GDM1 (cell line): ENCODE data around the gene MTO1.
"Not testable (repeated sequence)": the region's sequence is repeated elsewhere in the genome, so short reads cannot be mapped to it uniquely, and the experiment has no call there.

Source experiments
- DNase-seq: peaks from one replicate; lab custom pipeline; 2025; lab: John Stamatoyannopoulos, UW

Gene MTO1

DNA sequence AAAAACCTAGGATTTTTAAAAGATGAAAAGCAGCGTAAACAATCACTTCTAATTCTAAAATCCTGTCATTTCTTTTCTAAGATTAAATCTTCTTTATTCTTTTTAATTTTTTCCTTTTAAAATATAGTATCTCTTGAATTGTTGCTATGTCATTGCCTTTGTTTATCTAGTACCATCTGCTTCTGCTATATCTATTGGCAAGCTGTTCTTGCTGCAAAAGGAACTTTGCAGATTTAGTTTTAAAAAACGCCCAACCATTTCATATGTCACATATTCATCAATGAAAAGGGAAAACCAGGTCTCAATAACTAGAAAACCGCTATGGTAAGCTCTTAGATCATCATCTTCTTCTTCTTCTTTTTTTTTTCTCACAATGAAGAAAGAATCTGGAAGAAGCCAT, 70.8 kb downstream of the MTO1 start:
- DNase-seq = no peak

DNA sequence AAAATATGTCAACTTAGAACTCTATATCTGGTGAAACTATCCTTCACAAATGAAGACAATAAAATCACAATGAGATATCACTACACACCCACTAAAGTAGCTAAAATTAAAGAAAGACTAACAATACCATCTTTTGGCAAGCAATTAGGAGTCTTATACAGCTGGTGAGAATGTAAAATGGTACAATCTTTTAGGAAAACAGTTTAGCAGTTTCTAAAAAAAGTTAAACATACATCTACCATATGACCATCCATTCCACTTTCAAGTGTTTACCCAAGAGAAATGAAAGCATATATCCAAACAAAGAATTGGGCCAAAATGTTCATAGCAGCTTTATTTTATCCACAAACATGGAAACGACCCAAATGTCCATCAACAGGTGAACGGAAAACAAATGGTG, 73.1 kb downstream of the MTO1 start:
- DNase-seq = no peak

DNA sequence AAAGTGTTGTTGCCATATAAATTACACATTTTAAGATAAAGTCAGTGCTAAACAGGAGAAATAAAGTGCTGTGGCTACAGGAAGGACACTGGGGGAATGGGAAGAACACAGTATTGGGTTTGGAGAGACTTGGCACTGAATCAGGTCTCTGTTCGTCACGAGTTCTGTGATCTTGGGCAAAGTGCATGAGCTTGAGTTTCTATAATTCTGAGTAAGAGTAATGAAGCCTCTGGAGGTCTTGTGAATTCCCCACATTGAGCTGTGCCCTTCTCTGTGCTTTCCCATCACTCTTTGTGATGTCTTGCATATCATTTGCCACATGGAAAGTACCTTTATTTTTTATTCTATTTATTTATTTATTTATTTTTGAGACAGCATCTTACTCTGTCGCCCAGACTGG, 76.1 kb downstream of the MTO1 start:
- DNase-seq = no peak

DNA sequence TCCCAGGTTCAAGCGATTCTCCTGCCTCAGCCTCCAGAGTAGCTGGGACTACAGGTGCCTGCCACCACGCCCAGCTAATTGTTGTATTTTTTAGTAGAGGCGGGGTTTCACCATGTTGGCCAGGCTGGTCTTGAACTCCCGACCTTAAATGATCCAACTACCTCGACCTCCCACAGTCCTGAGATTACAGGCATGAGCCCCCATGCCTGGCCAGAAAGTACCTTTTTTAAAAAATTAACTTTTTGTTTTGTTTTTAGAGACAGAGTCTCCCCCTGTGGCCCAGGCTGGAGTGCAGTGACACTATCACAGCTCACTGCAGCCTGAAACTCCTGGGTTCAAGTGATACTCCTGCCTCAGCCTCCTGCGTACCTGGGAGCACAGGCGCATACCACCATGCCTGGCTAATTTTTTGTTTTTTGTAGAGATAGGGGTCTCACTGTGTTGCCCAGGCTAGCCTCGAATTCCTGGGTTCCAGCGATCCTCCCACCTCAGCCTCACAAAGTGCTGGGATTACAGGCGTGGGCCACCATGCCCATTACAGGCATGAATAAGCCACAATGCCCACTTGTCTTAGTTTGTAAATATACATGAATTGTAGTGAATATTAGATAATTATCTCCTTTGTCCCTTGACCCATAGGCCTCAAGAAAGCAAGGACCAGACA, 76.7 kb downstream of the MTO1 start:
- DNase-seq = no peak

DNA sequence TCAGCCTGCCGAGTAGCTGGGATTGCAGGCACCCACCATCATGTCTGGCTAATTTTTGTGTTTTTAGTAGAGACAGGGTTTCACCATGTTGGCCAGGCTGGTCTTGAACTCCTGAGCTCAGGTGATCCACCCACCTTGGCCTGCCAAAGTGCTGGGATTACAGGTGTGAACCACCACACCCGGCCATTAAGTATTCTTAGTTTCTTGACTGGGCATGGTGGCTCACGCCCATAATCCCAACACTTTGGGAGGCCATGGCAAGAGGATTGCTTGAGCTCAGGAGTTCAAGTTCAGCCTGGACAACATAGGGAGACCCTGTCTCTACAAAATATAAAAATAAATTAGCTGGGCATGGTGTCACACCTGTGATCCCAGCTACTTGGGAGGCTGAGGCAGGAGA, 80.9 kb downstream of the MTO1 start:
- DNase-seq = not testable (repeated sequence)

DNA sequence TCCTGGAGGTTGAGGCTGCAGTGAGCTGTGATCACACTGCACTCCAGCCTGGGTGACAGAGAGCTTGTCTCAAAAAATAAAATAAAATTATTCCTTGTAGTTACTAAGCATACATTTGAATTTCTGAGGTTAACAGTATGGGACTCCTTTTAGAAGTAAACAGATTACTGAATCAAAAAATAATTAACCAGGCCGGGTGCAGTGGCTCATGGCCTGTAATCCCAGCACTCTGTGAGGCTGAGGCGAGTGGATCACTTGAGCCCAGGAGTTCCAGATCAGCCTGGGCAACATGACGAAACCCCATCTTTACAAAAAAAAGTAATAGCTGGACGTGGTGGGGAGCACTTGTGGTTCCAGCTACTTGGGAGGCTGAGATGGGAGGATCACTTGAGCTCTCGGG, 81.4 kb downstream of the MTO1 start:
- DNase-seq = no peak

DNA sequence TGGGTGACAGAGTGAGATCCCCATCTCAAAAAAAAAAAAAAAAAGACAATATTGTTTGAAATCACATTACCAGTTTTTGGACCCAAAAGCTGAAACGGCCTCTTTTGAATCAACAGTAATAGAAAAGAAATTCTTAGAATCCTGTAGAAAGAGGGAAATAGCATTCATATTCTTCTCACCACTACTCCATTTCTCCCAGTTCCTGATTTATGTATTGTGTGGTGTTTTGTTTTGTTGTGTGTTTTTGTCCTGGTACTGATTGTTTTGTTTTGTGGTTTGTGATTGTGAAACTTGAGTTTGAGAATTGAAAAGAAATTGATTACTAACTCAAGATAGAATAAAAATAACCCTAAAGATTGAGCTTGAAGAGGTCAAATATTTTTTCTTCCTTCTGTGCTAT, 85.5 kb downstream of the MTO1 start:
- no peak for DNase-seq

DNA sequence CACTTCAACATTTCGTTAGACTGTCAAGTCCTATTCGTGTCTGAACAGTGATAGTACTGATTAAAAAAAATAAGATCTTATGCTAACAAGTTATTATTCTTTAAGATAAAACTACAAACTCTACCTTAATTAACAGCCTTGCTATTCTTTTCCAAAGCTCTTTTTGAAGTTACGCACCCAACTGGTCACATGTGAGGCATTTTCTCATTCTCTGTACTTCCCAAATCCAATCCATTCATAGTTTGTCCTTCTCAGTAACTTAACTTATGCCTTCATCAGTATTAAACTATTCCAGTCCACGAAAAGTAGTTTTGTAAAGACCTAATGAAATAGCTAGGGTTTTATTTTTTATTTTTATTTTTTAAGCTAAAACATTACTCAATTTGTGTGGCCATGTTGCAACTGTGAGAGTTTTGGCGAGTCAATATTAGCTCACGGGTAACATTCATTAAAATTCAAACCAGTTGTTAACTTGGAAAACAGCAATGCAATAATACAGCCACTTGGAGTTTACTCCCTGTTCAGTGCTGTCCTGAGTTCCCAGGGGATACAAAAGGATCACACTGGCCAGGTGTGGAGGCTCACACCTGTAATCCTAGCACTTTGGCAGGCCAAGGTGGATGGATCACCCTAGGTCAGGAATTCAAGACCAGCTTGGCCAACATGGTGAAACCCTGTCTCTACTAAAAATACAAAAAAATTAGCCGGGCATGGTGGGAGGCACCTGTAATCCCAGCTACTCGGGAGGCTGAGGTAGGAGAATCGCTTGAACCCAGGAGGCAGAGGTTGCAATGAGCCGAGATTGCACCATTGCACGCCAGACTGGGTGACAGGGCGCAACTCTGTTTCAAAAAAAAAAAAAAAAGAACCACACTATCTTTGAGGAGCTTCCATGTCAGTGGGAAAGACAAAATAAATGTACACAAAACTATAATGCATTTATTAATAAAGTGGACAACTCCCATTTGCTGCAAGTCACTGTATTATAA, 87.2 kb downstream of the MTO1 start:
- DNase-seq = no peak

DNA sequence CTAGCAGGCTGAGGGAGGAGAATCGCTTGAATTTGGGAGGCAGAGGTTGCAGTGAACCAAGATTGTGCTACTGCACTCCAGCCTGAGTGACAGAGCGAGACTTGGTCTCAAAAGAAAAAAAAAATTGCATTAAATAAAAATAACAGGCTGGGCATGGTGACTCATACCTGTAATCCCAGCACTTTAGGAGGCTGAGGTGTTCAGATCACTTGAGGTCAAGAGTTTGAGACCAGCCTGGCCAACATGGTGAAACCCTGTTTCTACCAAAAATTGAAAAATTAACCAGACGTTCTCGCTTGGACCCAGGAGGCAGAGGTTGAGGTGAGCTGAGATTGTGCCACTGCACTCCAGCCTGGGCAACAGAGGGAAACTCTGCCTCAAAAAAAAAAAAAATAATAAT, 89.6 kb downstream of the MTO1 start:
- DNase-seq = not testable (repeated sequence)

DNA sequence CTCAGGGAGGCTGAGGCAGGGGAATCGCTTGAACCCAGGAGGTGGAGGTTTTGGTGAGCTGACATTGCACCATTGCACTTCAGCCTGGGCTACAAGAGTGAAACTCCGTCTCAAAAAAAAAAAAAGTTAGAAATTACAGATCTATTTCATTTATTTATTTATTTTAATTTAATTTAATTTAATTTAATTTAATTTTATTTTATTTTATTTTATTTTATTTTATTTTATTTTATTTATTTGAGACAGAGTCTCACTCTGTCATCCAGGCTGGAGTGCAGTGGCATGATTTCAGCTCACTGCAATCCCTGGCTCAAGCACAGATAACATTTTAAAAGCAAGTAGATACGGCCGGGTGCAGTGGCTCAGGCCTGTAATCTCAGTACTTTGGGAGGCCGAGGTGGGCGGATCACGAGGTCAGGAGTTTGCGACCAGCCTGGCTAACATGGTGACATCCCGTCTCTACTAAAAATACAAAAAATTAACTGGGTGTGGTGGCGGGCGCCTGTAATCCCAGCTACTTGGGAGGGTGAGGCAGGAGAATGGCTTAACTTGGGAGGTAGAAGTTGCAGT, 93.9 kb downstream of the MTO1 start:
- DNase-seq = not testable (repeated sequence)

DNA sequence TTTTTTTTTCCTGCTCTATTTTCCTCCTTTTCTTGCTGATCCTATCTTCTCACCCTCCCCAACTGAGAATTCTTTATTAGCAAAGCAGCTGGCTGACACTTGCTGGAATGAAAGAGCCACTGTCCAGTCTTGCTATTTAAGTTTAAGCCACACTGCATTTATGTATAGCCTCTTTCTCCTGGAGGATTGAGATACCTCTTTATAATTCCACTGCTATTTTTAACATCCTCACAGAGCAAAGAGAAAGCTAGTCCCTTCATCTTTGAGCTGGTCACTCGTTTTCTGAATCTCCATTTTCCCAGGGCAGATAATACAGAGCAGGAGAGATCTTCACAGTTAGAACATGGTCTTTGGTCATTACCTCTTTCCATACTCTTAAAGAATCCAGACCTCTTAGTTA, 95.3 kb downstream of the MTO1 start:
- no peak for DNase-seq
